HG02884 (cell line): ENCODE data around the gene FBXL13.
A peak's percentile ranks its signal among the peaks of the same experiment; 100 is the strongest.
"Not testable (repeated sequence)": the region's sequence is repeated elsewhere in the genome, so short reads cannot be mapped to it uniquely, and the experiment has no call there.

Experiments used
- ATAC-seq: cut with Tn5 transposase; IDR thresholded peaks from one replicate; pipeline ENCODE4 v1.9.1; 2021; ENCODE audit warnings: mild to moderate bottlenecking, moderate library complexity; ENCODE audit not compliant: unreplicated experiment

Gene FBXL13

DNA sequence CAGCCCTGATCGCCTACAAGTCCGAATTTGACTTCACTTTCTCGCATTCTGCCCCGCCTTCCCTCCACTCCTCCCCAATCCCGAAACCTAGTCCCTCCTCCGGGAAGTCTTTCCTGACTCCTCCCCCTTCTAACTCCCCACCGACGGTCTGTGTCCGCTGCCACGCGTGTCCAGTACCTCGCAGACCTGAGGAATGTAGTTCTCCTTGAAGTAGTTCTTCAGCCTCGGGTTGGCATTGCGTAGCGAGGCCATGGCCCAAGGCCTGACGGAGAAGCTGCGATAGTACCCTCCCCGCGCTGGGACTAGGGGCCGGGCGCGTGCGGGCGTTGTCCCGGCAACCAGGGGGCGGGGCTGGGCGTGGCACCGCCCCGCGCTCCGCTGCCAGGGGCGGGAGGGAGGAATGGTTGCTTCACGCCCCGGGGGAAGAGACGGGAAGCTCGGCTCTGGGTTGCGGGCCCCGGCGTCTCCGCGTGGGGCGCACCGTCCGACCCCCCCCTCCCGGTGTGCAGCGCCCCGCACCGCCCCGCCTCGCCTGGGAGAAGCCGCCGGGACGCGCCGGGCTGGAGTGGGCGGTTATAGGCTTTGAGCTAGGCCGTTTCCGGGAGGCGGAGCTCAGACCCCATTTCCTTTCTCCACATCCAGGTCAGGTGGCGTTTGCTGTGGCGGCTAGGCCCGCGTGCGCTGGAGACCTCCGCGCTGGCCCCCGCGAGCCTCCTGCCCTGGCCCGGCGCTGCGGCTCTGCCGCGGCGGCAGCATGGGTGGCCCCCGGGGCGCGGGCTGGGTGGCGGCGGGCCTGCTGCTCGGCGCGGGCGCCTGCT is at the start of gene FBXL13, which contains the start of gene ARMC10:
Gene FBXL13 (minus strand): TSS at position 278 of the 818 bp plus-strand sequence.
Gene ARMC10 (plus strand): TSS at position 622 of the 818 bp plus-strand sequence. CDS start 133 bp downstream, at position 755.
- ATAC-seq = peak; percentile 85

DNA sequence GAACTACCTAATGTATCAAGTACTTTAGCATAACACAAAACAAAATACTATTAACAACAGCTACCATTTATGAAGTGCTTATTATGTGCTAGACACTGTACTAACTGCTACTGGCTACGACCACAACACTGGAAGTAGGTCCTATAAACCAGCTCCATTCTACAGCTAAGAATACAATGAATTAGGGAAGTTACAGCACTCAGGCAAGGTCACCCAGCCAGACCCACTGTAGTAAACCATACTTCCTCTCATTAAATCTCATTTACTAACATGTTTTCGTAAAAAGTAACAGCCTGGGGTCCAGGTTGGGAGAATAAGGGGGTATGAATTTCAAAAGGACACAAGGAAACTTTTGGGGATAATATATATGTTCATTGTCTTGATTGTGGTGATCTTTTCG is 48.9 kb upstream of the FBXL13 start:
- no peak for ATAC-seq

DNA sequence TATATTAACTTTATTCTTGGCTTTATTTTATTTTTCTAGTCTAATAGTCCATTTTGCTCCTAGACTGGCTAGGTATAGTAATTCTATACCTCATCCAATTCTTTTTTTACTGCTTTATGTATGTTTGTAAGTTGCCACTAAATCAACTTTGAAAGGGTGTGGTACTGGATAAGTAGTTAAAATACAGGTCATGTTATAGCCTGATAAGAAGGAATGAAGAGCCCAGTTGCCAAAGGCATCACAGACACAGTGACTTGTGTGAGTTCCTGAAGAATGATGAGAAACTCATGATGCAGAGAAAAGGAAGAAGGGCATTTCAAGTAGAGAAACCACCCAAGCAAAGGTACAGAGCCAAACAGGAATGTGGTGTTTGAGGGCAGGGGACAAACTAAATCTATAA is 47.0 kb upstream of the FBXL13 start:
- no peak for ATAC-seq

DNA sequence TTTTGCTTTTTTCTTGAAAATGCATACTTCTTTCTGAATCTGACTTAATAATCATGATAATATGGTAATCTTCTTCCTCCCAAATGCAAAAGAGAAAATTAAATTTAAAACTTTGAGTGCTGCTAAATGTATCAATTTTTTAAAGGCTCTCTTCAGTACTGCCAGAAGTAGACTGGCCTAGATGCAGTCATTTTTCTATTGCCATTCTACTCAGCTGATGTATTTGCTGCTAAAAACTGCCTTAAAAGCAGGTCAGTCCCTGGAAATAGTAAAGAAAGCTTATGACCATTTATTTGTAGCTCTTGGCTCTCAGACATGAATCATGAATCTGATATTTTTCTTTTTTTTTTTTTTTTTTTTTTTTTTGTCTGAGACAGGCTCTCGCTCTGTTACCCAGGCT is 45.8 kb upstream of the FBXL13 start:
- ATAC-seq = no peak

DNA sequence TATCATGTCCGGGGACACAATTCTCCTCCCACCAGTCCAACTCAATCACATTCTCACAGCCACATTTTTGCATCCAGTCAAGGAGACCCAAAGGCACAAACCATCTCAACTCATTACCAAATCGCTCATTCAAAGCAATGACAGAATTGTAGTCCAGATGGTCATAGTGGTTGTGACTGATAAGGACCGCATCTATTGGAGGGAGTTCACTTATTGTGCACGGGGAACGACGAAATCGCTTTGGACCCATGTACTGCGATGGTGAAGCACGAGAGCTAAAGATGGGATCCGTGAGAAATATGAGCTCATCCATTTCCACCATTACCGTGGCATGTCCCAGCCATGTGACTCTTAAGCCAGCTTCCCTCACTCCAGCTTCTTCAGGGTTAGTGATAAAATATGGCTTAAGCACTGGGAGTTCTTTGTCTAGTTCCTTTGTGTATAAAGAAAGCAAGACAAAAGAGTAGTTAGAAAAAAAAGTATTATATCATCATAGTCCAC is 45.2 kb upstream of the FBXL13 start:
- ATAC-seq = no peak

DNA sequence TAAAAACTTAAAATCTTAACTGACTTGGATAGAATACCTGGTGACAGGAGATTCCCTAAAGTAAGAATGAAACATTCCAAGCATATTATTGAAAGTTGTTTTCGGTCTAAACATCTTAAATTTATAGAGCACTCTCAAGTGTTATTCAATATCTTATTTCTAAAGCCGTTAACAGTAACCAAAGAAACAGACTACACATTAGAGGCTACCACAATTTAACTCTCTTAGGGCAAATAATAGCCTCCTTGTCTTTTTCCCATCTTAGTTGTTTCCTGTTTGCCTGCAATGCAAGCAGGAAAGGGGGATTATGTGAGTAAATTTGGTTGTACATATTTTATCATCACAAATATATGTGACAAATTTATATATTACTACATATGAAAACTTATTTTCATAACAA is 42.9 kb upstream of the FBXL13 start:
- no peak for ATAC-seq

DNA sequence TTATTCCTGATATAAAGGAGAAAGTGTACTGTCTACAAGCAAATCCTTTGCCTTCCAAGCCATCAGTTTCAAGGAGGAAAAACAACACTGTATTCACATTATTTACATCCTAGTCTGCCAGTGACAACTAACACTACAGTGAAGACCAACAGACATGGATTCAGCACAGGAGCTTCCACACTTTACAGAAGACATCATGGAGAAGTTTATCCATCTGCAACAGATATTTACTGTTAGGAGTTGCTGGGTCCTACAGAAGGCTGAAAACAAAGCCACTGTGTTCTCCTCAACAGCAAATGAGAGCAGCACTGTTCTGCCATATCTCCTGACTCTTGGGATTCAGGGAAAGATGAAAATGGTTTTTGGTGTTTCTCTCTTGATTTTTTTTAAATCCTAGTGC is 42.4 kb upstream of the FBXL13 start:
- ATAC-seq = no peak

DNA sequence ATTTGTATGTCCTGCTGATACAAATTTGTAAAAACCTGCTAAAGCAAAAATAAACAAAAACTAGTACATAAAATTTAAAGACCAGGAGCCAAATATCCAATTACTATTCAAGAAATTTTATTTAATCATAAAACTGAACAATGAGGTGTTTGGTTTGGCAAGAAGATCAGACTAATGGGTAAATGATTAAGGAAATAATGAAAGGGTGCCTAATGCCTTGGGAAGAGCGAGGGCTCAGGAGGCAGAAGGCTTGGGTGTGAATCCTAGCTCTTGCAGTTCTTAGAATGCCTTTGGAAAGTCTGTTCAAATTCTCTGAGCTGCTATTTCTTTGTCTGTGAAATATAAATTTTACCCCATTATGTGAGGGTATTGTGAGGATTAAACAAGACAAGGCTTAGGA is 41.9 kb upstream of the FBXL13 start:
- no peak for ATAC-seq

DNA sequence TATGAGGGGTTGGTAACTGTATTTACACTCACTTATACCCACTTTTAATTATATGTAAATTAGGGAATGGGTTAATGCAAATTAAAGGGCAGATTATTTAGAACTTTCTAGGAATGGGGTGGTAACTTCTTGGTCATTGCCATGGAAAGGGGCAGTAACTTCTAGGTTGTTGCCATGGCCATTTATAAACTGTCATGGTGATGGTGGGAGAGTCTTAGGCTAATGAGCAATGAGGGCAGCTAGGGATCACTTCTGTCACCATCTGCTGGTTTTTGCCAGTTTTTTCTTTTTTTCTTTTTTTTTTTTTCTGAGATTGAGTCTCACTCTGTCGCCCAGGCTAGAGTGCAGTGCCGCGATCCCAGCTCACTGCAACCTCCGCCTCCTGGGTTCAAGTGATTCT is 41.2 kb upstream of the FBXL13 start:
- ATAC-seq = no peak

DNA sequence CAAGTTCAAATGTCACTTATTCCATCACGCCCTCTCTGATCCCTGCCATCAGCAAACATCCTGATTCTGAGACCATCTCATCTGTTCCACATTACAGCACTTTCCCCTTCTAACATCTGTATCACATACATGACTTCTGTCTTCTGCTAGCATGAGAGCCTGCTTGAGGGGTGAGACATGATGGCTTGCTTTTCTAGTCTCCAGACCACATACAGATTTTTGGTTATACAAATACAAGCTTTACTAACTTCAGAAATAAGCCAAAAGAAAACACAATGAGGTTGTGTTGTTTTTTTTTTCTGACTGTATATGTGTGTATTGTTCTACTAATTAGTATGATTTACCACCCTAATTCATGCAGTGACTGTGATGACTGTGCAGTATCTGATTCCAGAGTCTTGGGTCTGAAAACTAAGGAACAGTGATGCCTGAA is 40.0 kb upstream of the FBXL13 start:
- no peak for ATAC-seq

DNA sequence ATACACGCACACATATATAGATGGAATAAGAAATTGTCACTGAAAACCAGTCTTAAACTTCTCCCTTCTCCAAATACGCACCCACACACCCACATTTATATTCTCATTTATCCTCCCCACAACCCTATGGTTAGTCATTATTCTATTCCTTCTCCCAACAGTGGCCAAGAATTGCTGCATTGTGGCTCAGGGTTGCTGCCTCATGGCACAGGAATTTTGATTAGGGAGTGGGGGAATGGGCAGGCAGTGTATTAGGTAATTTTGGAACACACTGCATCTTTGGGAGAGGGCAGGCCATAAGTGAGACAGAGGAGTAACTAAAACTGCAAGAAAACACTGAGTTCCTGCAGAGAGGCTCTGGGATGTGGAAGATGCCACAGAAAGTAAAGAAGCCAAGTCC is 38.6 kb upstream of the FBXL13 start:
- no peak for ATAC-seq

DNA sequence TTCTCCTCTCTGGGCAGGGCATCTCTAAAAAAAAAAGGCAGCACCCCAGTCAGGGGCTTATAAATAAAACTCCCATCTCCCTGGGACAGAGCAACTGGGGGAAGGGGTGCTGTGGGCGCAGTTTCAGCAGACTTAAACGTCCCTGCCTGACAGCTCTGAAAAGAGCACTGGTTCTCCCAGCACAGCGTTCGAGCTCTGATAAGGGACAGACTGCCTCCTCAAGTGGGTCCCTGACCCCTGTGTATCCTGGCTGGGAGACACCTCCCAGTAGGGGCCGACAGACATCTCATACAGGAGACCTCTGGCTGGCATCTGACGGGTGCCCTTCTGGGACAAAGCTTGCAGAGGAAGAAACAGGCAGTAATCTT is 32.1 kb upstream of the FBXL13 start:
- ATAC-seq = not testable (repeated sequence)

DNA sequence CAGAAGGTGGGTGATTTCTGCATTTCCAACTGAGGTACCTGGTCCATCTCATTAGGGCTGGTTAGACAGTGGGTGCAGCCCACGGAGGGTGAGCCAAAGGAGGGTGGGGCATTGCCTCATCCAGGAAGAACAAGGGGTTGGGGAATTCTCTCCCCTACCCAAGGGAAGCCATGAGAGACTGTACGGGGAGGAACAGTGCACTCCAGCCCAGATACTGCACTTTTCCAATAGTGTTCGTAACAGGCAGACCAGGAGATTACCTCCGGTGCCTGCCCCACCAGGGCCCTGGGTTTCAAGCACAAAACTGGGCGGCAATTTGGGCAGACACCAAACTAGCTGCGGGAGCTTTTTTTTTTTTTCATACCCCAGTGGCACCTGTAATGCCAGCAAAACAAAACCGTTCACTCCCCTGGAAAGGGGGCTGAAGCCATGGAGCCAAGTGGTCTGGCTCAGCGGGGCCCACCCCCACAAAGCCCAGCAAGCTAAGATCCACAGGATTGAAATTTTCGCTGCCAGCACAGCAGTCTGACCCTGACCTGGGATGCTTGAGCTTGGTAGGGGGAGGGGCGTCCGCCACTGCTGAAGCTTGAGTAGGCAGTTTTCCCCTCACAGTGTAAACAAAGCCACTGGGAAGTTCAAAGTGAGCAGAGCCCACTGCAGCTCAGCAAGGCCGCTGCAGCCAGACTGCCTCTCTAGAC is 31.6 kb upstream of the FBXL13 start:
- no peak for ATAC-seq

DNA sequence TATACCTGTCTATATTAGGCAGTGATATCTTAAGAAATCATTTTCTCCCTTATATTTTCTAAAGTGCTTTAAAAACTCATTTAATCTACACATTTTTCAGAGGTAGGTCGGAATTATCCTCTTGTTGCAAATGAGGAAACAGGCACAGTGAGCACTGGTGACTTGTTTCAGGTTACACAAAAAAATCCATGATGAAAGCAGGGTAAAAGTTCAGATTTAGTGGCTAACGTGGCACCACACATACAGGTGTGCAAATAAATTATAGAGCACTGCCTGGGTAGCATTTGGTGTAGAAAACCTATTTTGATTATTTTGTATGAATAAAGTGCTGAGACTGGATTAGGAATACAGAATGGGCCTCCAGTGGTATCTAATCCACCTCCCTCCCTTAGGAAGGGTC is 26.9 kb upstream of the FBXL13 start:
- ATAC-seq = no peak

DNA sequence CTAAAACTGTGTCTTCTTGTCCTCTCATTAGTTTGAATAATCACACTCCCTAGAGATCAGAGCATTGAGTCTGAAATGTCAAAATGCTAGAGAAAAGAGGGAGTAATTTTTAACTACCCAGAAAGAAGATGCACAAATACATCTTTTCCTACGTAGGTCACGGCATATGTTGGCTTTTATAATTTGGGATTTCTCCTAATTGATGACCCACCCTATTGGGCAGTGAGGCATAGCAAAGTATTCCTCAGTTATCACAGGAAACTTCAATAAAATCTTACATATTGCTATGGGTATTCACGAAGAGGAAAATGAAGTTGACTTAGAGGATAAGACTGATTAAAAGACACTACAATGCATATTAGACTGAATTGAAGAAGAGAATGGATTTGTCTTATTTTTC is 25.8 kb upstream of the FBXL13 start:
- no peak for ATAC-seq

DNA sequence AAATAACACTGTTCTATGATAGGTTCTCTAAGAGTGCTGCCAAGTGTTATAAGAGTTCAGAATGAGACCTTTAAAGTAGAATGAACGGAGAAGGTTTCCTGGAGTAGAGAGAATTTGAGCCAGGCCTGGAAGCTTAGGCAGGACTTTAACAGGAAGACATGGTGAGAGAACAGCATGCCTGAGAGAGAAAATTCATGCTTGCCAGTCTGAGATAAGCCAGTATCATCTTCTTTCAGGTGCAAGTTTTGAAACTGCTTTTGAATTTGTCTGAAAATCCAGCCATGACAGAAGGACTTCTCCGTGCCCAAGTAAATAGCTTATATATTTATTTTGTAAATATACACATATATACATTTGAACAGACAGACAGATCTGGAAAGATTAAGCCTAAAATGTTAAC is 22.4 kb upstream of the FBXL13 start:
- ATAC-seq = no peak

DNA sequence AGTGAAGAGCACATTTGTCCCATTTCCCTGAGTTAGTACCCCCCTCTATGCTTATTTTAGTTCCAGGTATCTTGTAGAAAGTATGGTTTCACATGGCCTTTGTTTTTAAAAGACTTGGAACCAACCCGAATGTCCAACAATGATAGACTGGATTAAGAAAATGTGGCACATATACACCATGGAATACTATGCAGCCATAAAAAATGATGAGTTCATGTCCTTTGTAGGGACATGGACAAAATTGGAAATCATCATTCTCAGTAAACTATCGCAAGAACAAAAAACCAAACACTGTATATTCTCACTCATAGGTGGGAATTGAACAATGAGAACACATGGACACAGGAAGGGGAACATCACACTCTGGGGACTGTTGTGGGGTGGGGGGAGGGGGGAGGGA is 21.0 kb upstream of the FBXL13 start:
- not testable (repeated sequence) for ATAC-seq

DNA sequence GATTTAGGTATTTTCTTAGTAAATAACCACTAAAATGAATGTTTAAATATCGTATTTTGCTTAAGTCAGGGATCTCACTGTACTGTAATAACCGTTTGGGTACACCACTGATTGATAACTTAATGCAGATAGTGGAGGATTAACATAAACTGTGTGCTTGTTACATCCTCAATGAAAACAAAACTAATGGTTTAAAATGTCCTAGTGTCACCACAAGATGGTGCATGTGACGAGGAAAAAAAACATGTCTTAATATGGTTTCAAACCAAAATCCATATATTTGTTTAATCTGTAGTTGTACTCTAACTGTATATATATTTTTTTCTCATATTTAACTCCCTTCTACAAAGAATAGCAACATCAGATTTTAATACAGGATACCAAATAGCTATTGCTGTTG is 19.5 kb upstream of the FBXL13 start:
- no peak for ATAC-seq

DNA sequence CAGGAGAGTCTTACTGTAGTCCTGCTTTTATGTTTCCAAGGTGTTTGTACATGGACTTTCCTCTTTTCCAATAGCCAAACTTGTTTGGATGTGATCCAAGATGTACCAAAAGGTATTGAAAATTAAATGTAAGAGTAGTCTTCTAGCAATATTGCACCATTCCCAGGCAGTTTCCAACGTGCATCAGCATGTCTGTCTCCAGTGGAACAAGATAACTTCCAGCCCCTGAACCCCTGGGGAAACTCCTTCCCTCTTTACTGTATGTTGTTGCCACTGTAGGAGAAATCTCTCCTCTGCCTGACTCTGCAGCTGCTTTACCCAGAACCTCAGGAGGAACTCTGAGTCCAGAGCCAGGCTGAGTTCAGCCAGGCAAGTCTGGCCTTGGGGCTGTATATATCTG is 18.8 kb upstream of the FBXL13 start:
- ATAC-seq = no peak

DNA sequence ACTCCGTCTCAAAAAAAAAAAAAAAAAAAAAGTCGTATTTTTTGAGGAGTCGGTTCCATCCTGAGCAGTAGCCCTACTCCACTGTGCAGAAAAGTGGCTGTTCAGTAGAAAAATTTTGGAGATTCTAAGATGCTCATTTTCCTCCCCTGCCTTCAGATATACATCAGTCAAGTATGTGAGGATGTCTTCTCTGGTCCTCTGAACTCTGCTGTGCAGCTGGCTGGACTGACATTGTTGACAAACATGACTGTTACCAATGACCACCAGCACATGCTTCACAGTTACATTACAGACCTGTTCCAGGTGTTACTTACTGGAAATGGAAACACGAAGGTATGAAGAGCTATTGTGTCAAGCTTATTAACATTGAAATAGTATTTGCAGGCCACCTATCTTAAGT is 17.7 kb upstream of the FBXL13 start:
- ATAC-seq = not testable (repeated sequence)

DNA sequence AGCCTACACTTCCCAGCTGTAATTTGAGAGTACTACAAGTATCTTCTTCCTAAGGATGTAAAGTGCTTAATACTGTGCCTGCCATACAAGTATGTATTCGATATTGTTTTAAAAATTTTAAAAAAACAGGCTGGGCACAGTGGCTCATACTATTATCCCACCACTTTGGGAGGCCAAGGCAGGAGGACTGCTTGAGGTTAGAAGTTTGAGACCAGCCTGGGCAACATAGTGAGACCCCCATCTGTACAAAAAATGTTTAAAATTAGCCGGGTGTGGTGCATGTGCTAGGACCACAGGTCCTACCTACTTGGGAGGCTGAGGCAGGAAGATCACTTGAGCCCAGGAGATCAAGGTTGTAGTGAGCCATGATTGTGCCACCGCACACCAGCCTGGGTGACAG is 8.6 kb upstream of the FBXL13 start:
- no peak for ATAC-seq

DNA sequence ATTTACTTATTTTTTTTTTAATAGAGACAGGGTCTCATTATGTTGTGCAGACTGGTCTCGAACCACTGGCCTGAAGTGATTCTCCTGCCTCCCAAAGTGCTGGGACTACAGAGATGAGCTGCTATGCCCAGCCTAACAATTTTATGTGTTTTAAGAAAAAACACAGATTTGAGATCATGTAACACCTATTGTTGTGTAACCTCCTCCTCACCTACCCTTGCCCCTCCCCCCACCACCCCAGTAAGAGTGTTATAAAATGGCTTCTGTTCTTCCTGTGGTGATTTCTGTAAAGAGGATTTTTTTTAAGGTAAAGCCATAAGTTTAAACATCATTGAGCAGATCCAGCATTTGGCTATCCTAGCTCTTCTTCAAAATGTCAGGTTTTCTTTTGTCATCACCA is 7.9 kb upstream of the FBXL13 start:
- no peak for ATAC-seq
